IPS-18c (cell line): ENCODE data around the gene MCOLN2.
"Not testable (repeated sequence)": the region's sequence is repeated elsewhere in the genome, so short reads cannot be mapped to it uniquely, and the experiment has no call there.

ENCODE experiments used
- H3K4me3 ChIP-seq: 2 replicates; pipeline ENCODE4 v1.7.0; 2013; ENCODE audit warnings: low read depth, mild to moderate bottlenecking, low read length, moderate library complexity; ENCODE audit not compliant: insufficient read depth
- H3K9me3 ChIP-seq: one replicate; pipeline ENCODE4 v1.6.1; 2013; ENCODE audit warnings: mild to moderate bottlenecking, low read length, moderate library complexity; ENCODE audit not compliant: control insufficient read depth, insufficient read depth

MCOLN2 gene

DNA sequence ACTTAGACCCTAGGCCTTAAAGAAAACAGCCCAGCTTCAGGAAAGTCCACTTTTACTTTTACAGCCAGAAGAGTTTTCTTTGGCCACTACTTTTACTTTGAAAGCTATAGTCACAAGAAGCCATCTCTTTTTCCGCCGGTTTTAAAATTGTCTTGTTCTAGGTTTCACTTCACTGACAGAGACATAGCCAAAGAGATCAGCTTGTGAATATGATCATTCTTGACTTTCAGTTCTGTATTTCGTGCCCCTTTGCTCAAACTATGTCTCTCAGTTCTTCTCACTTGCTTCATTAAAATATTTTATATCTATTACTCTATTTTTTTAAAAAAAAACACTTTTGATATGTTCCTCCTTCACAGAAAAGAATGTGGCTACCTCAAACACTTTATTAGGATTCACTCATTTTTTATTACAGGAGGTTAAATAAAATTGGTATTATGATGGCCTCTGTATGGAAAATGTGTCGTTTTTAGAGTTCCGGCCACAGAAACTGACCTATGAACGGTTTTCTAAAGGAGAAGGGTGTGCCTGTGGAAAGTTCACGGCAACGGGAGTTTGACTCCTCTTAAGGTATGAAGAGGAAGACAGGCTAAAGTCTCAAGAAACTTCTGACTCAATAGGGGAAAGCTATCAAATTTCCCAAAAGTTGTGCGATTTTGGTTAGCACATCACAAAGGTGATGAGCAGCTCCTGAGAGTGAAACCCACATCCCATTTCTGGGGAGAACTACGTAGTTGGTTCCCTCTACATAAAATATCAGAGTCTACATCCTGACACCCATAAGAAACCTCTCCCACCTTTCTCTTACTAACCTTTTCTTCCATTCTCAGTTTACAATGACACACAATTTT lies 1.2 kb downstream of the MCOLN2 start:
- Histone ChIP-seq H3K9me3 (no peaks in the 10 kb centered on the region), H3K4me3 (no peak overlapping the region)

GRCh38 chr1:84991097-84991920 lies 5.6 kb downstream of the MCOLN2 start:
- Histone ChIP-seq H3K9me3 (no peaks in the 10 kb centered on the region), H3K4me3 (no peak overlapping the region)

DNA sequence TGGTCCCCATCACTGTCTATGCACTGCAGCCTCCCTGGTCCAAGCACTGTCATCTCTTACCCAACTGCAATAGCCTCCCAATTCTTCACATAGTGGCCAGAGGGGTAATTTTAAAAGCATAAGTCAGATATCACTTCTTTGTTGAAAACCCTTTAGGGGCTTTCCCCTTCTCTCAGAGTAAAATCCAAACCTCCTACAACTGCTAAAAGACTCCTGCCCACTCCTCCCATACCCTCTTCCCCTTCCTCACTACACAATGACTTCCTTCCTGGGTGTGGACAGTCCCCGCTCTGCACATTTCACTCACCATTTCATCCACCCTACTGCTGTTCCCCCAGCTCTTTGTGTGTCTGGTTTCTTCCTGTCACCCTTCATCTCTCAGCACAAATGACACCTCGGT lies 8.3 kb downstream of the MCOLN2 start:
- no peak overlapping the region for H3K4me3 ChIP-seq
- no peaks in the 10 kb centered on the region for H3K9me3 ChIP-seq

GRCh38 chr1:84986561-84986960 lies 10.4 kb downstream of the MCOLN2 start:
- not testable (repeated sequence) for H3K4me3 ChIP-seq, H3K9me3 ChIP-seq

GRCh38 chr1:84985365-84985764 lies 11.5 kb downstream of the MCOLN2 start:
- H3K9me3 ChIP-seq: no peaks in the 10 kb centered on the region
- no peak overlapping the region for H3K4me3 ChIP-seq

DNA sequence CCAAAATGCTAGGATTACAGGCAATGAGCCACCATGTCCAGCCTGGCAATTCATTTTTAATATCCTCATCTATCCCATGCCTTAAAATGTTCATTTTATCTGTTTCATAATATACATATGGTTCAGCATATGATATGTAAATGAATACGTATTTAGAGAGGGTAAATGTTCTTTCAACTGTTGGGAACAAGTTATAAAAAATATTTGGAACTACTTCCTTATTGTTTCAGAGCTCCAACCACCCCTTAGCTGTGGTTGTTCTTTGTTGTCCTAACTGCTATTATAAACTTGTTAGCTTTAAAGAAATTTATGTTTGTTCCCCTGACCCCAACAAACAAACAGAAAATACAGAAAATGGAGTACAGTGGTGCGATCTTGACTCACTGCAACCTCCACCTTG lies 14.5 kb downstream of the MCOLN2 start:
- H3K4me3 ChIP-seq: no peak overlapping the region
- no peaks in the 10 kb centered on the region for H3K9me3 ChIP-seq

DNA sequence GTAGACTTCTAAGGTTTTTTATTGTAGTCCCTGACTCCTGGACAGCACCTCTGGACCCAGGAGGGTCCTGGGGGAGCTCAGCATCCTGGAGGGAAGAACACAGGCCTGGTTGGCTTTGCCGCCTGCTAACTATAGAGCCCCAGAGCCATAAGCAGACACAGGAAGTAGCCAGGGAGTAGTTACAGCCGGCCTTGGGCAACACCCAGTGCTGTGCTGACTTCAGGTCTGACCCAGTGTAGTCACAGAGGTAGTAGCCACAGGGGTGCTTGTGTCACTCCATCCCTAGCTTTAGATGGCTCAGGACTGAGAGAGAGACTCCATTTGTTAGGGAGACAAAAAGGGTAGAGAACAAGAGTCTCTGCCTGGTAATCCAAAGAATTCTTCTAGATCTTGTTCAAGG lies 21.9 kb downstream of the MCOLN2 start:
- H3K9me3 ChIP-seq: peaks cover 2% of the 10 kb centered on the region
- H3K4me3 ChIP-seq: no peak overlapping the region

GRCh38 chr1:84973498-84974334 lies 23.2 kb downstream of the MCOLN2 start:
- no peak overlapping the region for H3K4me3 ChIP-seq

DNA sequence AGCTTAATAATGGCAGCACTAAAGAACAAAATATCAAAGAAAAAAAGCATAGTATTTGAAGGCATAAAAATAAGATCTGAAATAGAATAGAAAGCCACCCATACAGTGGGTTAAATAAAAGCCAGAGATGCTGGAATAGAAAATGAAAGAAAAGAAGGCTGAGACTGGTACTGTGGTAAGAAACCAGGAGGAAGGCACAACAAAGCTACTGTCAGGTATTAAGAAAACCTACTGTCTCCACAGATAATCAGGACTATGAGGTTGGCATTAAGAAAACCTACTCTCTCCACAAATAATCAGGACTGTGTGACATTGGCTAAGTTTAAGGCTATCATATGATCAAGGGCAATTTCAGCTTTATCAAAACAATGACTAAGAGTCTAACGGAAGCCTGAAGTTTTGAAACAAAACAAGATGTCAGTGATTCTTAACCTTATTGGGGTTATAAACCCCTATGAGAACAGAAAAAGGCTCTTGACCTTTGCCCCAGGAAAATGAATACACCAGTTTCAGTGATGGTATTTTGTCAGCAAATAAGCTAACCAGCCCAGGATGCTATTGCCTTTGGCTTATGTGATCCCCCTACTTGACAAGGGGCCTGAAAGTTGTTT lies 24.4 kb downstream of the MCOLN2 start:
- Histone ChIP-seq H3K9me3 (peaks cover 2% of the 10 kb centered on the region), H3K4me3 (no peak overlapping the region)

More at GRCh38 chr1:84973498-84974334, 23.2 kb downstream of the MCOLN2 start:
- peaks cover 2% of the 10 kb centered on the region for H3K9me3 ChIP-seq

DNA sequence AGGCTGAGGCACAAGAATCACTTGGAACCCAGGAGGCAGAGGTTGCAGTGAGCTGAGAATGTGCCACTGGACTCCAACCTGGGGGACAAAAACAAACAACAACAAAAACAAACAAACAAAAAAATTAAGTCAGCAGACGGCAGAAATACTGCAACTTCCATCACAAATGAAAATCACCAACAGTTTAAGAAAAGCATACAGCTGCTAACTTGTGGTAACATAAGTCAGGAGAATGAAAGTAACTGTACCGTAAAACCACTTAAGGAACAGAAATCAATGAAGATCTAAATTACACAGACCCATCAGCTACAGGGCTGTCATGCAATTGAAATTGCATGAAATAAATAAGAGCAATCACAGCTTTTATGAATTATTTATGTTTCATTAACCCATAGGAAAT lies 25.0 kb downstream of the MCOLN2 start:
- H3K9me3 ChIP-seq: peaks cover 2% of the 10 kb centered on the region
- no peak overlapping the region for H3K4me3 ChIP-seq

GRCh38 chr1:84969489-84970250 lies 27.2 kb downstream of the MCOLN2 start:
- no peak overlapping the region for H3K4me3 ChIP-seq
- peaks cover 2% of the 10 kb centered on the region for H3K9me3 ChIP-seq

- Histone ChIP-seq H3K4me3 (no peak overlapping the region), H3K9me3 (peaks cover 4% of the 10 kb centered on the region)
Observed at GRCh38 chr1:84968865-84969264, 28.0 kb downstream of the MCOLN2 start.

- Histone ChIP-seq H3K4me3 (no peak overlapping the region), H3K9me3 (peaks cover 4% of the 10 kb centered on the region)
Observed at GRCh38 chr1:84968101-84968500, 28.8 kb downstream of the MCOLN2 start.

DNA sequence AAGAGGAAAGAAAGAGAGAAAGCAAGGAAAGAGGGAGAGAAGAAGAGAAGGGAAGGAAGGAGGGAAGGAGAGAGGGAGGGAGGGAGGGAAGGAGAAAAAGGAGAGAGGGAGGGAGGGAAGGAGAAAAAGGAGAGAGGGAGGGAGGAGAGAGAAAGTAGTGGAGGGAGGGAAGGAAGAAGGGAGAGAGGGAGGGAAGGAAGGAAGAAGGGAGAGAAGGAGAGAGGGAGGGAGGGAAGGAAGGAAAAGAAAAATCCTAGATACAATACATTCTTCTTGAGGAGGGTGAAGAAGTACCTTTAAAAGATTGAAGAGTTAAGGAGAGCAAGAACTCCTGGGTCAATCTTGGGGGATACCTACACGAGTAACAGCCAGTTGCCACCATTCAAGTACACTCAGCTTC lies 29.2 kb downstream of the MCOLN2 start:
- Histone ChIP-seq H3K4me3 (no peak overlapping the region), H3K9me3 (peaks cover 4% of the 10 kb centered on the region)

- H3K9me3 ChIP-seq: peaks cover 4% of the 10 kb centered on the region
Observed at GRCh38 chr1:84963021-84963420, 33.9 kb downstream of the MCOLN2 start.

DNA sequence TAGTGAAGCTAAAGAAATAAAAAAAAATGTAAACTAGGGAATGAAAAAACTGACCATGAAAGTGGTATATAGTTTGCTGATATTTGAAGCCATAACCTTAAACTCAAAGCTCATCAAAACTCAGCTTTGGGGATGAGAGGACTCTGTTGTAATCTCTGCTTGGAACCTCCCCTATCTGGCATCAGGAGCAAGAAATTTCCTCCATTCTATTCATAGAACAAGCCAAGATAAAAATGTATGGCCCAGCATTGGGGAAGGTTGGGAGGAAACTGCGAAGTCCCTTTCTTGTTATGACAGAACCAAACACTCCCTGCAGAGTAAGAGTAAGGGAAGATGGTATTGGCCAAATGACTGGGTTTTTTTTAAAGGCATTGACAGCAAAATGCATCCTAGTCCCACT lies 35.6 kb downstream of the MCOLN2 start:
- H3K9me3 ChIP-seq: peaks cover 4% of the 10 kb centered on the region
- no peak overlapping the region for H3K4me3 ChIP-seq

More at GRCh38 chr1:84963021-84963420, 33.9 kb downstream of the MCOLN2 start:
- no peak overlapping the region for H3K4me3 ChIP-seq
